MM.1S (cell line): ENCODE data around the gene TPCN1.

Source experiments
- CTCF ChIP-seq: fragments of 300-600 bp; sonication (generic); IDR thresholded peaks from 2 replicates; pipeline ENCODE4 v1.5.1; 2016; ENCODE audit warnings: antibody characterized with exemption, low read length, mixed read lengths
- EZH2 ChIP-seq: fragments of 300-600 bp; sonication (generic); optimal IDR thresholded peaks from 2 replicates; pipeline ENCODE3; 2017; ENCODE audit warnings: low read depth, mild to moderate bottlenecking, antibody characterized with exemption, low read length, mixed read lengths

GRCh38 chr12:113240395-113240794, 19.1 kb downstream of the TPCN1 start:
- no peak for TF ChIP-seq CTCF
- TF ChIP-seq EZH2: no peak
